ENCODE data around the gene VPS13D.
A peak's percentile ranks its signal among the peaks of the same experiment; 100 is the strongest.

Gene VPS13D

DNA sequence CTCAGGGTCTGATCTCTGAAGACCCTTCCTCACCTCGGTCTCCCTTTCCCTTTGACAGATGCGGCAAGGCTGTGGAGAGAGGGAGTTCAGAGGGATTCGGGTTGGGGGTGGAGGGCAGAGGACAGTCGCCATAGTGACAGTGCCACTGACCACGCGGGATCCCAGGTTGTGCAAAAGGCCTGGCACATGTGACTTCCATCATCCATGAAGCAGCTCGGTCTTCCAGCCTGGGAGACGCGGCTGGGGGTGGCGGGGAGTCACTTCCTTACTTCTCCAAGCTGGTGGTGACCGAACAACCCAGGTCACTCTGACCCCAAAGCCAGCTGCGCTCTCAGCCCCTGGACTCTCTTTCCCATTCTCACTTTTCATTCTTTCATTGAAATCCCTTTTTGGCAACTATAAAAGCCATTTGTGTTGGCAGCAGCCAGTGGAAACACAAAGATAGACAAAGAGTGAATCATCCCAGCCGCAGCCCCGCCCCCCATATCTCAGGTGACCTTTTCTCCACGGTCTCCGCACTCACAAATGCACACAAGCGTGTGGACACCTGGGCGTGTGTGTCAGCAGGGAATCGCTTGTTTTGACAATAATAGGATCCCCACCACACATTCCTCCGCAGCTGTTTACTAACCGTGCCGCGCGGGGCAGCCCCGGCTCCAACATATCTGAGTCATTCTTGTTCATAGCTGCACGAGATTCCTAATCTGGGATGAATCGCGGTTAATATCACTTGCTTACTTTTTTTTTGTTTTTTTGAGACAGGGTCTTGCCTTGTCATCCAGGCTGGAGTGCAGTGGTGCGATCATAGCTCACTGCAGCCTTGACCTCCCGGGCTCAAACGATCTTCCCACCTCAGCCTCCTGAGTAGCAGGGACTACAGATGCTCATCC, 319.9 kb downstream of the VPS13D start:
- peak in 3 of 58 donors; percentile 16 to 38 (median 30) for DNase-seq

DNA sequence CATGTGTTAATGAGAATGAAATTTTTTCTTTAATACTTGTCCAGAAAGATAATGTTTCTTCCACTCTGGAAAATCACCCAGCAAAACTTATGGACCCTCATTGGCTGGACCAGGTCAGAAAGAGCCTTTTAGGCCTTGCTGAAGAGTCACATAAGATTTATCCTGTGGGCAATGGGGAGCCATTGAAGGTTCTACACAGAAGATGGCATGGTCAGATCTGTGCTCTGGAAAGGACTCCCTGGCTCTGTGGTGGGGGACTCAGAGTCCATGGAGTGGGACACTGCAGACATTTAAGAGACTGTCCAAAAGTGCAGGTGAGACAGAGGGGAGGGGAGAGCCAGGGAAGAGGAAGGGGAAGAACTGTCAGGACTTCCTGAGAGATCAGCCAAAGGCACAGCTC, 321.8 kb downstream of the VPS13D start:
- DNase-seq: no peak

DNA sequence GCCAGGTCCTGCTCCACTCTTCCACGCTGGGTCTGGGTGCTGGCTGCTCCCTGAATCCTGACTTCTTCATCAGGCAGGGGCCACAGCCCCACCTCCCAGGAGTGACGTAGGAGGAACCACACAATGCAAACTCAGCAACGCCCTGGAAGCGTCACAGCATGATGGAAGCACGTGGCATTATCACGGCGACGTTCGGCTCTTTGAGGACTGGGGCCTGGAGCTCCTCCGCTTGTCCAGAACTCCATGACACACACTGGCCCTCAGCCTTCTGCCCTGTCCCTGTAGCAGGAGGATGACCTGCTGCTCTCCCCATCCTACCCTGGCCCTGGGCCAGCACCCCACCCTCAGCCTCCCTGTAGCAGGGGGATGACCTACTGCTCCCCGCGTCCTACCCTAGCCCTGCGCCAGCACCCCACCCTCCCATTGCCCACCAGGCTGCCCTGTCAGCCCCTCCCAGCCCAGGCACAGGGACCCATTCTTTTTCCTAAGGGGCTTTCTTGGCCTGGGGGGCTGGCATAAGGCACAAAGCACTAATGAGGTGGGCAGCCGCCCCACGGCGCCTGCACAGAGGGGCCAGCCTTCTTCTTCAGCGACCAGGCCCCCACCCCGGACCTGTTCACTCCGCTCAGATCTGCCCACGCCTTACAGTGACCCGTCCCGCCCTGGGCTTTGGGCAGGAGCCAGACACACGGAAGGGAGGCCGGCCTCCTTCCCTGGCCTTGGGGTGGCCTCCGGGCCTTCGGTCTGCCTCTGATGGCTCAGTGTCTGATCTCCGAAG, 322.5 kb downstream of the VPS13D start:
- no peak for DNase-seq

DNA sequence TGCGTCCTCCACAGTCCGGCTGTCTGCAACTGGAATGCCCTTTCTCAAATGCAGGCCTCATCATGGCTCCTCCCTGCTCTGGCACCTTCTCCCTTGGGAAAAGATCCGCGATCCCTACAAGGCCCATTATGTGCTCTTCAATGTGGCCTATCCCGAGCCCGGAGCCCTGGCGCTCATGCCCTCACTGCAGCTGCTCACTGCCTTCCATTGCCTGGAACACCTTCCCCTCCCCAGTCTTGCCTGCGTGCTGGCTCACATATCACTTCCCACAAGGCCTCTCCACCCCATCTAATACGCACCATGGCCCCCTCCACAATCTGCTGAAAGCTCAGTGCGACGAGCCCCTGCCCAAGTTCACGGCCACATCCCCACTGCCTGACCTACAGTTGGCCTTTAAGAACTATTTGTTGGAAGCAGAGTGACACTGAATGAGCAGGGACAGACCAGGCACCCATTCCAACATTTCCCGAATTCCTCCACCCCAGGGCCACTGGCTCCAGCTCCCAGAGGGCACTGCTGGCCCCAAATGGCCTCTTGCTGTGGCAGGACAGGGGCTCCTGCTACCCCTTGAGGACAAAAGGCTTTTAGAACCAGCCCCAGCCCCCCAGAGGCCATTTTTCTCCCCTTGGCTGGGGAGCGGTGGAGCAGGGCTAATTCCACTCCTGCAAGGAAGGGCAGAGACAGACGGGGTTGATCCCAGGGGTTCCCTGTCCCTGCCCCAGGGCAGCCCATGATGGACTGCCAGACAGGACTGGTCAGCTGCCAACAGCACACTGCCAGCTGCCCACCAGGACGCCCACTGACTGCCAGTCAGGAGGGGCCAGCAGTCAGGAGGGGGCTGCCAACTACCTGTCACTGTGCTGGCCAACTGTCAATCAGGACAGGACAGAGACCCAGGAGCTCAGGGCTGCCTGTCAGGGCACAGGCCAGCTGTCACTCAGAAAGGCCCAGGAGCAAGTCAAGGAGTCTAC, 323.4 kb downstream of the VPS13D start:
- peak in 2 of 58 donors; percentile 10 to 21 for DNase-seq

DNA sequence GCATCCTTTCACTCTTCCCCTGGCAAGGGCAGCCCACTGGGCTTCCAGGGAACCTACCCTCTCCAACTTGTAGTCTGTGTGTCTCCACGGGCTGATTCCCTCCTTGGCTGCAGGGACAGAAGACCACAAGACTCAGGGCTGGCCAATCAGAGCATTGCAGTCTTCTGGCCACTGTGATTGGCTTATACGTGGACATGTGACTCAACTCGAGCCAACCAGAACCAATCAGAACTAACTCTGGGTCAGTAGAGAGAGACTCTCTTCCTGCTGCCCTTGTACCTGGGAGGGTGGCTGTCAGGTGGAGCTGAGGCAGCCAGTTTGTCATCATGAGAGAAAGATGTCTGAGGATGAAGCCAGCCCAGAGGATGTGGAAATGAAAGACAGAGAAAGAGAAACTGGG, 324.1 kb downstream of the VPS13D start:
- peak in 1 of 58 donors; percentile 19 for DNase-seq

DNA sequence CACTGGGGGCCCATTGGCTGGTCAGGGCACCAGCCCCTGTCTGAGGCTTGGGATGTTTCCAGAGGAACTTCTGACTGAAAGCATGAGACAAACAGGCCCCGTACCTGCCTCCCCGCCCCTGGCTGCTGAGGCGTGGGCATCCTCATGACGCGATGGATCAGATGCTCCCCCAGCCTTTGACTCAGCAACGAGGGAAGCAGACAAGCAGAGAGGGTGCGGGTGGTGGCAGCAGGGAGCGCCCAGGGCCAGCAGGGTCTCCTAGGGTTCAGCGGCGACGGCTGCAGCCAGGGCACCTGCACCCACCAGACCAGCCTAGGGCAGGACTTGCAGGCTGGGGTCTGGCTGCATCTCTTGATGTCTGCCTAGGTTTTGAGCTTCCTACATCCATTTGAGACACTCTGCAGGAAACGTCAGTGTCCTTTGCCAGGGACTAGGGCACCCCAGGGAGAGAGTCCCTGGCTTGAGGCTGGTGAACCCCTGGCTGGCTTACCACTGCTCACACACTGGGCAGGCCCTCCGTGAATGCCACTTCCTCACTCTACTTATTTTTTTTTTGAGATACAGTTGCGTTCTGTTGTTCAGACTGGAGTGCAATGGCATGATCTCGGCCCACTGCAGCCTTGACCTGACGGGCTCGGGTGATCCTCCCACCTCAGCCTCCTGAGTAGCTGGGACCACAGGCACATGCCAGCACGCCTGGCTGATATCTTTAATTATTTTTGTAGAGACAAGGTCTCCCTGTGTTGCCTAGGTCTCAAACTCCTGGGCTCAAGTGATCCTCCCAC, 324.9 kb downstream of the VPS13D start:
- DNase-seq: no peak

DNA sequence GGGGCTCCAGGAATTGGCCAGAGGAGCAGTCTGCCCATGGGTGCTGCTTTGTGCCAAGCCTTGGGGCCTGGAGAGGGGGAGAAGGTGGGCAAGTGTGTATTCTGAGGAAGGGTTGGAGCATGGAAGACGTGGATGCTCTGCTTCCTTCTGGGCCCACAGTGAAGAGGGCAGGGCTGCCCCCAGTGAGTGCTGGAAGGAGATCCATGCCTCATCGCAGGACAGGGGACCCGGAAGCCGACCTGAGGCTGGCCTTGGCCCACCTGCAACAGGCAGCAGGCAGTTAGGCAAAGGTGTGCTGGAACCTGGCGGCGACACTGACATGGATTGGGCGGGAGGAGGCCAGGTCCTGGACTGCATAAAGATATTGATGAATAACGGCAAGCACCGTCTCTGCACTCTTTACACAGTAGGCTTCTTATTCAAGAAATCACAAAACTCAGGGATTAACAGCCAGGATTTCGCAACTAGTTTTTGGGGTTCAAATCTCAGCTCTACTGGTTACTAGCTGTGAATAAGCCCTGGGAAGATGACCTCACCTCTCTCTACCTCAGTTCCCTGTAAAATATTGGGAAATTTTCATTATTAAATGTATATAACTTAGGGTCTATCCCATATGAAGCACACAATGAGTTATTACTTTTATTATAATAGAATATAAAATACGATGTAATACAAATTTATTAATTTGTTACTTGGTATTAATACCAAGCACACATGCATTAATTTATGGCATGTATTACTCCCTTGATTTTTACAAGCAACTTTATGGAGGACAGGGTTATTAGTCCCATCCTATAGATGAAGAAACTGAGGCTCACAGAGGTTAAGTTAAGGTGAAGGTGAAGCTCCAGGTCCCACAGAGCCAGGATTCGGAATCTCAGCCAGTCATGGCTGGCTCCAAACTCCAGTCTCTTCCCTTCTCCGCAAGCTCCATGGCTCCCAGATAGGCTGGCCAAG, 325.9 kb downstream of the VPS13D start:
- DNase-seq: no peak

DNA sequence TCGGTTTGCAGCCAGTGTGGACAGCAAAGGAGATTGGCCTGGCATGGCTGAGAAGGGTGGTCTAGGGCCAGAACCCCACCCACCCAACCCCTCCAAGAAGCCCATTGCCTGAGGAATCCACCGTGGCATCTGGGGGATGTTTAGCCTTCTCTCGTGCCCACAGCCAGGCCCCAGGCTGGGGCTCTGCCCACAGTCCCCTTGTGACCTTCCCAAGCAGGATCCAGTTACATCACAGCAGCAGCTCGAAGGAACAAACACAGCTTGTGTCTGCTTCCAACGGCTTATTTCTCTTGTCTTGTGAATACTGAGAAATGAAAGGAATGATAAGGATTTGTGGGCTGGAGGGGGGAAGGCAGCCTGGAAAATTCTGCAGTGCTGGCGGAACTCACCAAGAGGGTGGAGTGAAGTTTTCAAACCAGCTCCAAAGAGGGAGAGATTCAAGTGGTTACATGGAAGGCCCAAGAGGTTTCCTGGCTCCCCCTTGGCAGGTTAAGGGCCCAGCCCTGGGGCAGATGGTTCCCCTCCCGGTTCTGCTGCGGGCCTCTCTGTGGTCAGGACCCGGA, 326.6 kb downstream of the VPS13D start:
- peak in 17 of 58 donors; percentile 7 to 74 (median 27) for DNase-seq

DNA sequence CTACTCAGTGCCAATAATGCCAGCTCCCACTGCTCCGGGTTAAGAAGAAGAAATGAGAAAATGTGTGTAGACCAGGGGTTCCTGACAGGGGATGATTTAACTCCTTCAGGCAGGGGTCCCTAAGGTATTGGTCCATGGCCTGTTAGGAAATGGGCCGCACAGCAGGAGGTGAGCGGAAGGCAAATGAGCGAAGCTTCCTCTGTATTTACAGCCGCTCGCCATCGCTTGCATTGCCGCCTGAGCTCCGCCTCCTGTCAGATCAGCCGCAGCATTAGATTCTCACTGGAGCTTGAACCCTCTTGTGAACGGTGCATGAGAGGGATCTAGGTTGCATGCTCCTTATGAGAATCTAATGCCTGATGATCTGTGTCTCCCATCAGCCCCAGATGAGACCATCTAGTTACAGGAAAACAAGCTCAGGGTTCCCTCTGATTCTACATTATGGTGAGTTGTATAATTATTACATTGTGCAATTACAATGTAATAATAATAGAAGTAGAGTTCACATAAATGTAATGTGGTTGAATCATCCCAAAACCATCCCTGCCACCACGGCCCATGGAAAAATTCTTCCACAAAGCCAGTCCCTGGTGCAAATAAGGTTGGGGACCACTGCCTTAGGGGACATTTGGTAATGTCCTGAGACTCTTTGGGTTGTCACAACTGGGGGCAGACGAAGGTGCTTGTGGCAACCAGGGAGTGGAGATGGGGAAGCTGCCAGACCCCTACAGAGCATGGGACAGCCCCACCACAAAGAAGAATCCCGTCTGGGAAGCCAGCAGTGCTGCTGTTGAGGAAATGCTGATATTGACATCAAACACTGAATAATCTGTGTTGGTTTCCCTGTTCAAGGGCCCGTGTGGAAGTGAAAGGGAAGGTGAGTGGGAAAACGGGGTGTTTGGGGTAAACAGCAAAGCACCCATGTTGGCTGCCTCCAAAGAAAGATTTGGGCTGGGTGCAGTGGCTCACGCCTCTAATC, 327.4 kb downstream of the VPS13D start:
- no peak for DNase-seq

DNA sequence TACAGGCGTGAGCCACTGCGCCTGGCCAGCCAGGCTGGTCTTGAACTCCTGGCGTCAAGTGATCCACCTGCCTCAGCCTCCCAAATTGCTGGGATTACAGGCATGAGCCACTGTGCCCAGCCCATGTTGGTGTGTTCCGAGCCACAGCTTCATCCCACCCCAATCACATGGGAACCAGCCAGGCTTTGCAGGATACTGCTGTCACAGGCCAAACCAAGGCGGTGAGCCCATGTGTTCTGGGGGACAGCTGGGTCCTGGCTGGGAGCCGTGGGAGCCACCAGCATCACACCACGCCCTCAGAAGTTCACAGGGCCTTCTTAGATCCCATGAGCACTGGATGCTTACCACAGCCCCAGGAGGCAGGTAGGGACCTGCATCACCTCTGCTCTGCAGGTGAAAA, 331.3 kb downstream of the VPS13D start:
- no peak for DNase-seq

Data from anterior cingulate cortex (tissue), 58 donors.